ENCODE data around the gene L1TD1.
"Not testable (repeated sequence)": the region's sequence is repeated elsewhere in the genome, so short reads cannot be mapped to it uniquely, and the experiment has no call there.

Gene L1TD1

GRCh38 chr1:62207187-62207586, 12.5 kb downstream of the L1TD1 start:
- no peak for DNase-seq (ENCODE audit: low read depth)

- no peak for DNase-seq (ENCODE audit: low read depth)
Measured at GRCh38 chr1:62208087-62208486, 13.4 kb downstream of the L1TD1 start.

GRCh38 chr1:62208970-62209369, 14.3 kb downstream of the L1TD1 start:
- DNase-seq (ENCODE audit: low read depth), result no peak

- DNase-seq (ENCODE audit: low read depth), result no peak
Measured at GRCh38 chr1:62209931-62210595, 15.4 kb downstream of the L1TD1 start.

GRCh38 chr1:62210960-62211359, 16.3 kb downstream of the L1TD1 start:
- no peak for DNase-seq (ENCODE audit: low read depth)

GRCh38 chr1:62212411-62212810, 17.8 kb downstream of the L1TD1 start:
- no peak for DNase-seq (ENCODE audit: low read depth)

GRCh38 chr1:62213075-62213914, 18.6 kb downstream of the L1TD1 start:
- no peak for DNase-seq (ENCODE audit: low read depth)

GRCh38 chr1:62218604-62219003, 24.0 kb downstream of the L1TD1 start:
- DNase-seq (ENCODE audit: low read depth), result no peak

GRCh38 chr1:62220456-62220855, 25.8 kb downstream of the L1TD1 start:
- not testable (repeated sequence) for DNase-seq (ENCODE audit: low read depth)

- DNase-seq (ENCODE audit: low read depth), result no peak
Measured at GRCh38 chr1:62221171-62221570, 26.5 kb downstream of the L1TD1 start.

GRCh38 chr1:62222321-62222720, 27.7 kb downstream of the L1TD1 start:
- DNase-seq (ENCODE audit: low read depth), result no peak

GRCh38 chr1:62224182-62224581, 29.5 kb downstream of the L1TD1 start:
- DNase-seq (ENCODE audit: low read depth), result no peak

GRCh38 chr1:62227496-62227895, 32.8 kb downstream of the L1TD1 start:
- no peak for DNase-seq (ENCODE audit: low read depth)

GRCh38 chr1:62228136-62228882, 33.7 kb downstream of the L1TD1 start:
- no peak for DNase-seq (ENCODE audit: low read depth)

GRCh38 chr1:62228883-62229187, 34.2 kb downstream of the L1TD1 start:
- DNase-seq (ENCODE audit: low read depth), result no peak

GRCh38 chr1:62229468-62229867, 34.8 kb downstream of the L1TD1 start:
- DNase-seq (ENCODE audit: low read depth), result no peak

GRCh38 chr1:62229932-62230331, 35.3 kb downstream of the L1TD1 start:
- DNase-seq (ENCODE audit: low read depth), result no peak

GRCh38 chr1:62230718-62231117, 36.1 kb downstream of the L1TD1 start:
- DNase-seq (ENCODE audit: low read depth), result no peak

- DNase-seq (ENCODE audit: low read depth), result no peak
Measured at GRCh38 chr1:62232871-62233278, 38.2 kb downstream of the L1TD1 start.

- no peak for DNase-seq (ENCODE audit: low read depth)
Measured at GRCh38 chr1:62233926-62234450, 39.3 kb downstream of the L1TD1 start.

GRCh38 chr1:62234688-62235087, 40.0 kb downstream of the L1TD1 start:
- no peak for DNase-seq (ENCODE audit: low read depth)

GRCh38 chr1:62235576-62235975, 40.9 kb downstream of the L1TD1 start:
- no peak for DNase-seq (ENCODE audit: low read depth)

GRCh38 chr1:62237361-62237760, 42.7 kb downstream of the L1TD1 start:
- DNase-seq (ENCODE audit: low read depth), result no peak
